Measurements from ENCODE around the gene CLEC2D. TPM values are rescaled to one million over a fixed set of nuclear protein-coding genes. Genes with fewer than 3 reads are reported as not detected.
"Not testable (repeated sequence)": the region's sequence is repeated elsewhere in the genome, so short reads cannot be mapped to it uniquely, and the experiment has no call there.

The CLEC2D gene
- total RNA-seq, 2 experiments from 2014 or later = 176 to 184 TPM

DNA sequence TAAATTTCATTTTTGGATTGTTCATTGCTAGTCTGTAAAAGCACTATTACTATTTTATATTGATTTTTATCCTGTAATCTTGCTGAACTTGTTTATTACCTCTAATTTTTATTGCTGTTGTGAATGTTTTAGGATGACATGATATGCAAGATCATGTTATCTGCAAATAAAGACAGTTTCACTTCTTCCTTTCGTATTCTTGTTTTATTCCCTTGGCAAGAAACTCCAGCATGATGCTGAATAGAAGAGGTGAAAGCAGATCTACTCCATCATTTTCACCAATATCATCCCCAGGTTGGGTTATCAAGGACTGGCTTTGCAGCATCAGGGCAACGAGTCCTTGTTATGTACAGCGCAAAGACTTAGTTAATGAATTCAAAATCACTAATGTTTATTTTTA lies 66.1 kb downstream of the CLEC2D start:
- intact Hi-C loops (cut with micrococcal nuclease) = no loop called here
- Mint-ChIP-seq H3K27ac (no peak overlapping the region), H3K4me1 (ENCODE audit: low read depth) (peaks cover 67% of the 10 kb centered on the region), H3K9me3 (peaks cover 3% of the 10 kb centered on the region), H3K27me3 (ENCODE audit: low read depth) (no peaks in the 10 kb centered on the region), H3K36me3 (ENCODE audit: low read depth) (peaks cover 3% of the 10 kb centered on the region), H3K4me3 (no peak overlapping the region)
- CTCF ChIA-PET = interaction anchor here (0.6 kb wide), 1 partner anchor 62 kb away, joined by 3 read pairs; no protein-coding TSS in a partner anchor
- DNase-seq = no peak

DNA sequence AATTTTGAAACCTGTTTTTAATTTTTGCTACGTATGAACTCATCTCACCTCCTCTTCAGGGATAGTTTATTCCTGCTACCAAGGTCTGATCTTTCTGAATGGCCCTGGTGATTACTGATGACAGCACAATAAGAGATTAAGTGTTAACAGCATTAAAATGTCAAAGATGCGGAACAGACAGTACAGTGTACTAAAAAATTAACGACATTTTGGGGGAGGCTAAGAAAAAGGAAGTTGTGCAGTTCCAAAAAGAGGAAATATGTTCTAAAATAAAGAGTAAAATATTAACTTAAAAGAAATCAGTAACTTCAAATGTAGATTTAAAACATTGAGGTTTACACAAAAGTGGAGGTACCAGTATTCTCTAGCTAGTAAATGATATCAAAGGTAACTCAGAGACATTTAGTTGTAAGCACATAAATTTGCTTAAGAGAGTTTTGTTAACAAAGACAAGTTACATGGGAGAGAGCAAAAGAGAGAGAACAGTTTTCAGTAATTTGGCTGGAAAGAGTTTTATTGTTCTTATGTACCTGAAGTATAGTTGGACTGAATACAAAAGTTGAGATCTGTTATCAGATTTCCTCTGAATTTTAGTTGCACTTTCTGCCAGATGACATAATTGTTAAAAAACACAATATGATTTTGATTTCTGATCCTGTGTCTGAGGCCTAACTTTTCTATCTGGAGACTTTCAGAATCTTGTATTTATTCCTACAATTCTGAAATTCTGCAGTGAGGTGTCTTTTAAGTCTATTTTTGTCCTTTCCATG lies 67.6 kb downstream of the CLEC2D start:
- Mint-ChIP-seq H3K9me3 (peaks cover 3% of the 10 kb centered on the region), H3K27me3 (ENCODE audit: low read depth) (no peaks in the 10 kb centered on the region), H3K27ac (peak overlapping the region; percentile 65), H3K4me1 (ENCODE audit: low read depth) (peaks cover 62% of the 10 kb centered on the region), H3K4me3 (peak overlapping the region; percentile 42), H3K36me3 (ENCODE audit: low read depth) (peaks cover 3% of the 10 kb centered on the region)
- intact Hi-C loops (cut with micrococcal nuclease) = loop anchor here (2.0 kb wide), 1 partner anchor 62 kb away; no protein-coding TSS in a partner anchor
- no peak for DNase-seq
- CTCF ChIA-PET = interaction anchor here (0.8 kb wide), 2 partner anchors 35 to 102 kb away, joined by 3 read pairs; no protein-coding TSS in a partner anchor

DNA sequence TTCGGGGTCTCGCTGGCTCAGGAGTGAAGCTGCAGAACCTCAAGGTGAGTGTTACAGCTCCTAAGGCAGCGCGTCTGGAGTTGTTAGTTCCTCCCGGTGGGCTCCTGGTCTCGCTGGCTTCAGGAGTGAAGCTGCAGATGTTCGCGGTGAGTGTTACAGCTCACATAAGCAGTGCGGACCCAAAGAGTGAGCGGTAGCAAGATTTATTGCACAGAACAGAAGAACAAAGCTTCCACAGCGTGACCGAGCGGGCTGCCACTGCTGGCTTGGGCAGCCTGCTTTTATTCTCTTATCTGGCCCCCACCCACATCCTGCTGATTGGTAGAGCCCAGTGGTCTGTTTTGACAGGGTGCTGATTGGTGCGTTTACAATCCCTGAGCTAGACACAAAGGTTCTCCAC lies 69.4 kb downstream of the CLEC2D start:
- H3K9me3 Mint-ChIP-seq; intact Hi-C loops (cut with micrococcal nuclease); H3K36me3 Mint-ChIP-seq (ENCODE audit: low read depth); H3K27me3 Mint-ChIP-seq (ENCODE audit: low read depth); DNase-seq: not testable (repeated sequence)
- CTCF ChIA-PET = interaction anchor here (1.2 kb wide), 1 partner anchor 31 kb away, joined by 5 read pairs; no protein-coding TSS in a partner anchor
- peak overlapping the region; percentile 67 for H3K27ac Mint-ChIP-seq
- peaks cover 64% of the 10 kb centered on the region for H3K4me1 Mint-ChIP-seq (ENCODE audit: low read depth)
- peak overlapping the region; percentile 38 for H3K4me3 Mint-ChIP-seq

DNA sequence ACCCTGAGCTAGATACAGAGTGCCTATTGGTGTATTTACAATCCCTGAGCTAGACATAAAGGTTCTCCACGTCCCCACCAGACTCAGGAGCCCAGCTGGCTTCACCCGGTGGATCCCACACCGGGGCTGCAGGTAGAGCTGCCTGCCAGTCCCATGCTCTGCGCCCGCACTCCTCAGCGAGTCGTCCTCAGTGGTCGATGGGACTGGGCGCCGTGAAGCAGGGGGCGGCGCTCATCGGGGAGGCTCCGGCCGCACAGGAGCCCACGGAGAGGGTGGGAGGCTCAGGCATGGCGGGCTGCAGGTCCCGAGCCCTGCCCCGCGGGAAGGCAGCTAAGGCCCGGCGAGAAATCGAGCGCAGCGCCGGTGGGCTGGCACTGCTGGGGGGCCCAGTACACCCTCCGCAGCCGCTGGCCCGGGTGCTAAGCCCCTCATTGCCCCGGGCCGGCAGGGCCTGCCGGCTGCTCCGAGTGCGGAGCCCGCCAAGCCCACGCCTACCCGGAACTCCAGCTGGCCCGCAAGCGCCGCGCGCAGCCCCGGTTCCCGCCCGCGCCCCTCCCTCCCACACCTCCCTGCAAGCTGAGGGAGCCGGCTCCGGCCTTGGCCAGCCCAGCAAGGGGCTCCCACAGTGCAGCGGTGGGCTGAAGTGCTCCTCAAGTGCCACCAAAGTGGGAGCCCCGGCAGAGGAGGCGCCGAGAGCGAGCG lies 70.0 kb downstream of the CLEC2D start:
- H3K27ac Mint-ChIP-seq; H3K27me3 Mint-ChIP-seq (ENCODE audit: low read depth); H3K9me3 Mint-ChIP-seq; DNase-seq; H3K36me3 Mint-ChIP-seq (ENCODE audit: low read depth): not testable (repeated sequence)
- Mint-ChIP-seq H3K4me1 (ENCODE audit: low read depth) (peaks cover 62% of the 10 kb centered on the region), H3K4me3 (peak overlapping the region; percentile 61)
- intact Hi-C loops (cut with micrococcal nuclease) = loop anchor here (2.0 to 5.0 kb wide), 3 partner anchors 33 to 933 kb away; partner anchors contain the start of gene STYK1
- CTCF ChIA-PET = interaction anchor here (1.2 to 1.5 kb wide), 2 partner anchors 31 kb away, joined by 3 to 5 read pairs; no protein-coding TSS in a partner anchor

DNA sequence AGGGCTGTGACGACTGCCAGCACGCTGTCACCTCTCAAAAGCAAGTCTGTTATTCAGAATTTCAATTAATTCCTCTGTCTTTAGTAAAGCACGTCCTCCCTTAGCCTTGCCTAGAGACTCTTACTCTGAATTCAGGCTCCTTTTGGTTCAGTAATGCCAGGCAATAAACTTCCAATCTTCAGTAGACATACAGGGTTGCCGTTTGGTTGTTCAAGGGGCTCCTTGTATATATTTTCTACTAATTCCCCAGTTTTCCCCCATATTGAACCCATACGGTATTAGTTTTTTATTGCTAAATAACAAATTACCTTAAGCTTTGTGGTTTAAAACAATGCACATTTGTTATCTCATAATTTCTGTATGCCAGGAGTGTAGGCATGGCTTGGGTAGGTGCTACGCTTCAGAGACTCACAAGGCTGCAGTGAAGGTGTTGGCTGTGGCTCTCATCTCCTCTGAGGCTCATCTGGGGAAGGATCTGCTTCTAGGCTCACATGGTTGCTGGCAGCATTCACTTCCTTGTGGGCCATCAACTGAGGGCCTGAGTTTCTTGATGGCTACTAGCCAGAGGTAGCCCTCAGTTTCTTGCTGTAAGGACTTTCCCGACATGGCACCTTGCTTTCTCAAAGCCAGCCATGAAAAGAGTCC lies 70.7 kb downstream of the CLEC2D start:
- CTCF ChIA-PET = interaction anchor here (1.5 kb wide), 1 partner anchor 32 kb away, joined by 3 read pairs; no protein-coding TSS in a partner anchor
- Mint-ChIP-seq H3K4me3 (peak overlapping the region; percentile 61), H3K4me1 (ENCODE audit: low read depth) (peaks cover 69% of the 10 kb centered on the region), H3K36me3 (ENCODE audit: low read depth) (peaks cover 3% of the 10 kb centered on the region), H3K9me3 (peaks cover 3% of the 10 kb centered on the region), H3K27ac (peak overlapping the region; percentile 65), H3K27me3 (ENCODE audit: low read depth) (no peaks in the 10 kb centered on the region)
- no peak for DNase-seq
- intact Hi-C loops (cut with micrococcal nuclease) = loop anchor here (2.0 to 5.0 kb wide), 3 partner anchors 33 to 932 kb away; partner anchors contain the start of gene STYK1

DNA sequence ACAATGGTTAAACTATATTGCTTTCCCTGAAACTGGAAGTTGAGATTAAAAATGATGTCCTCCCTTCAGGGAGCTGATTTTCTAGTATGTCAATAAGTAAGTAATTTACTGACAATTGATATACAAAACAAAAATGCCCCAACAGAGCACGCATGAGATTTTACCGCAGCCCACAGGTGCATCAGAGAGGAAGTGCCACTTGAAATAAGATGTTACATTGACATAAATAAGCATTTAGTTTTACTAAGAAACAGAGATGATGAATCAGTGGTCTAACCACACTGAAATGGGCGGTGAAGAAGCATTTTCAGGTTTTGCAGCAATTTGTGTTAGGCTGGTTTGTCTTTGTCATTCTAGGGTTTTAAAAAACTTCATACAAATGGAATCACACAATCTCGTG lies 72.2 kb downstream of the CLEC2D start:
- Mint-ChIP-seq H3K27ac (peak overlapping the region; percentile 60), H3K4me3 (peak overlapping the region; percentile 70), H3K9me3 (no peaks in the 10 kb centered on the region), H3K4me1 (ENCODE audit: low read depth) (peaks cover 66% of the 10 kb centered on the region), H3K27me3 (ENCODE audit: low read depth) (no peaks in the 10 kb centered on the region), H3K36me3 (ENCODE audit: low read depth) (peaks cover 3% of the 10 kb centered on the region)
- intact Hi-C loops (cut with micrococcal nuclease) = loop anchor here (1.0 to 5.0 kb wide), 11 partner anchors 8 to 931 kb away; partner anchors contain the start of genes CLECL1 and STYK1
- peak; percentile 91 for DNase-seq
- CTCF ChIA-PET = interaction anchor here (0.9 to 2.7 kb wide), 10 partner anchors 9 to 411 kb away, joined by 3 to 88 read pairs (median 6); partner anchors contain the start of genes CLEC2D and CLECL1

DNA sequence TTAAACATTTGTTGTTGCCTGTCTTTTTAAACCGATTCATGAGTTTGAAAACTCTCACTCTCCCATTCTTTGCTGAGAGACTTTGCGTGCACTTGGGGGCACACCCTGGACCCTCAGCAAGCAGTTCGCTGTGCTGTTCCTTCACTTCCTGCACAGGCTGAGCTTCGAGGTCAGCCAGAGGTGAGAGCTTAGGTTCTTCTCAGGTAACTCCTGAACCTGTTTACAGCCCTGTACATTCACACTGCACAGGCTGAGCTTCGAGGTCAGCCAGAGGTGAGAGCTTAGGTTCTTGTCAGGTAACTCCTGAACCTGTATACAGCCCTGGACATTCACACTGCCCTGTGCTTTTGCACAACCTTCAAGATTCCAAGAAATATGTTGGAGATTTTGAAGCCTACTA lies 73.1 kb downstream of the CLEC2D start:
- CTCF ChIA-PET = interaction anchor here (0.5 to 3.7 kb wide), 50 partner anchors 8 to 441 kb away, joined by 3 to 88 read pairs (median 4); partner anchors contain the start of genes CLEC2D and CLECL1
- intact Hi-C loops (cut with micrococcal nuclease) = loop anchor here (1.0 to 5.0 kb wide), 4 partner anchors 8 to 930 kb away; partner anchors contain the start of gene STYK1

DNA sequence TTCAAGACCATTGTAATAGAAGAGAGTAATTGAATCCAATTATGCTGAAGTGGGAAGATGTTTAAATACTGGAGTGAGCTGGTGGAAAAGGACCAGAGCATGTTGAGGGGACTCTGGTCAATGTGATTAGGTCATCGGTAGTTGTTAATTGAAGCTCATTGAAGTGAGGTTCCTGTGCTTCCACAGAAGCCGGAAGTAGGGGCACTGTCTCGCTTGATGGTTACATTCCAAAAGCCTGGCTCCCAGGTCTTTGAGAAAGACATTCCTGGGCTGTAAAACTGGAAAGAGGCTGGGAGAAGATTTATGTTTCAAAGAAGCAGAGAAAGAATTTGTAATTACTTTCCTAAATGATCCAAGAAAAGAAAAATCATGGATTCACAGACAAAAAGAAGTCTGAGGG lies 75.7 kb downstream of the CLEC2D start:
- no peaks in the 10 kb centered on the region for H3K9me3 Mint-ChIP-seq
- H3K27ac Mint-ChIP-seq = no peak overlapping the region
- H3K27me3 Mint-ChIP-seq (ENCODE audit: low read depth) = no peaks in the 10 kb centered on the region
- H3K4me1 Mint-ChIP-seq (ENCODE audit: low read depth) = peaks cover 51% of the 10 kb centered on the region
- no peaks in the 10 kb centered on the region for H3K36me3 Mint-ChIP-seq (ENCODE audit: low read depth)
- H3K4me3 Mint-ChIP-seq = no peak overlapping the region
- DNase-seq = no peak
- intact Hi-C loops (cut with micrococcal nuclease) = loop anchor here (5.0 kb wide), 1 partner anchor 817 kb away; no protein-coding TSS in a partner anchor
- CTCF ChIA-PET = interaction anchor here (0.7 to 19.4 kb wide), 4 partner anchors 54 to 430 kb away, joined by 3 to 537 read pairs (median 14); no protein-coding TSS in a partner anchor

More for the DNA sequence above, 73.1 kb downstream of the CLEC2D start:
- no peaks in the 10 kb centered on the region for H3K9me3 Mint-ChIP-seq
- H3K4me3 Mint-ChIP-seq = peak overlapping the region; percentile 71
- H3K27me3 Mint-ChIP-seq (ENCODE audit: low read depth) = no peaks in the 10 kb centered on the region
- no peak for DNase-seq
- H3K36me3 Mint-ChIP-seq (ENCODE audit: low read depth) = peaks cover 3% of the 10 kb centered on the region
- H3K4me1 Mint-ChIP-seq (ENCODE audit: low read depth) = peaks cover 62% of the 10 kb centered on the region
- peak overlapping the region; percentile 13 for H3K27ac Mint-ChIP-seq

Other genes starting within 250 kb of the CLEC2D start
- gene KLRB1, start 61.8 kb upstream of the CLEC2D start, total RNA-seq = under 1 TPM in 1 of 2 experiments, not detected in 1; 0.25 TPM
- 1 to 10 TPM; 1.7 to 1.9 TPM for gene CLECL1, start 63.4 kb downstream of the CLEC2D start, total RNA-seq
- 100 to 1,000 TPM; 150 to 153 TPM for gene CD69, start 91.2 kb downstream of the CLEC2D start, total RNA-seq
- not detected for gene KLRF1, start 157.8 kb downstream of the CLEC2D start, total RNA-seq
- 10 to 100 TPM; 30.3 to 30.7 TPM for gene CLEC2B, start 199.6 kb downstream of the CLEC2D start, total RNA-seq
- not detected for gene KLRF2, start 211.8 kb downstream of the CLEC2D start, total RNA-seq

All from activated naive CD4-positive, alpha-beta T cell treated with anti-CD3 and anti-CD28 coated beads for 36 hours (primary cell).